ENCODE data around the gene LRFN3.
"Not testable (repeated sequence)": the region's sequence is repeated elsewhere in the genome, so short reads cannot be mapped to it uniquely, and the experiment has no call there.

LRFN3 gene

DNA sequence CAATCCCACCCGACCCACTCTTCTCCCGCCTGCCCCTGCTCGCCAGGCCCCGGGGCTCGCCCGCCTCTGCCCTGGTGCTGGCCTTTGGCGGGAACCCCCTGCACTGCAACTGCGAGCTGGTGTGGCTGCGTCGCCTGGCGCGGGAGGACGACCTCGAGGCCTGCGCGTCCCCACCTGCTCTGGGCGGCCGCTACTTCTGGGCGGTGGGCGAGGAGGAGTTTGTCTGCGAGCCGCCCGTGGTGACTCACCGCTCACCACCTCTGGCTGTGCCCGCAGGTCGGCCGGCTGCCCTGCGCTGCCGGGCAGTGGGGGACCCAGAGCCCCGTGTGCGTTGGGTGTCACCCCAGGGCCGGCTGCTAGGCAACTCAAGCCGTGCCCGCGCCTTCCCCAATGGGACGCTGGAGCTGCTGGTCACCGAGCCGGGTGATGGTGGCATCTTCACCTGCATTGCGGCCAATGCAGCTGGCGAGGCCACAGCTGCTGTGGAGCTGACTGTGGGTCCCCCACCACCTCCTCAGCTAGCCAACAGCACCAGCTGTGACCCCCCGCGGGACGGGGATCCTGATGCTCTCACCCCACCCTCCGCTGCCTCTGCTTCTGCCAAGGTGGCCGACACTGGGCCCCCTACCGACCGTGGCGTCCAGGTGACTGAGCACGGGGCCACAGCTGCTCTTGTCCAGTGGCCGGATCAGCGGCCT is 4.1 kb downstream of the LRFN3 start:
- no peak for DNase-seq

DNA sequence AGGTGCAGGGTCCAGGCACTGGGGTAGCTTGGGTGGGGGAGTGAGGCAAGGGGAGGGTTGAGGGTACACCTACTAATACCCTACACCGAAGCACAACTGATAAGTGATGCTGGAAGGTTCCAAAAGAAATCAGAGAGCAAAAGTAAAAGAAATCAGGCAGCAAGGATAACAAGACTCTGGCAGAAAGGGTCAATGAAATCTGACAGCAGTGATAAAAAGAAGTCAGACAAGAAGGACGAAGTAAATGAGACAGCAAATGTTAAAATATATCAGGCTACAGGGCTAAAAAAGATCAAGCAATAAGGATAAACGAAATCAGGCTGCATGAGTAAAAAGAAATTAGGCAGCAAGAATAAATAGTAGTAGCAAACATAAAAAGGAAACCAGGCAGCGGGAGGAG is 4.7 kb downstream of the LRFN3 start:
- no peak for DNase-seq

DNA sequence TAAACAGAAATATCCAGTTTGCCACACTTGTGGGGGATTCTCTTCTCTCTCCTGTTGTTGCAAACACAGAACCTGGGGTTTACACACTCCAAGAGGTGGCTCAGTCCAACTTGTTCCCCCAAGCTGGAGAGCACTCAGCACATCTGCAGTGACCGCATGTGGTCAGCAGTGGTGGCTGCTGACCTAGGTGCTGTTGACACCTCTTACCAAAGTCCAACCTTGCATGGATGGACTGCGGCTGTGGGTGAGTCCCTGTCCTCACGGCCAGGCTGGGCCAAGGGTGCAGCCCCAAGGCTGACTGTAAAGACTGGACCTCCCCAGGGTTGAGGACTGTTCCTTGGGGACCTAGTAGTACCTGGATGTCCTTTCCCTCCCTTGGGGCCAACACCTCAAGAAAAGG is 6.1 kb downstream of the LRFN3 start:
- DNase-seq, result no peak

DNA sequence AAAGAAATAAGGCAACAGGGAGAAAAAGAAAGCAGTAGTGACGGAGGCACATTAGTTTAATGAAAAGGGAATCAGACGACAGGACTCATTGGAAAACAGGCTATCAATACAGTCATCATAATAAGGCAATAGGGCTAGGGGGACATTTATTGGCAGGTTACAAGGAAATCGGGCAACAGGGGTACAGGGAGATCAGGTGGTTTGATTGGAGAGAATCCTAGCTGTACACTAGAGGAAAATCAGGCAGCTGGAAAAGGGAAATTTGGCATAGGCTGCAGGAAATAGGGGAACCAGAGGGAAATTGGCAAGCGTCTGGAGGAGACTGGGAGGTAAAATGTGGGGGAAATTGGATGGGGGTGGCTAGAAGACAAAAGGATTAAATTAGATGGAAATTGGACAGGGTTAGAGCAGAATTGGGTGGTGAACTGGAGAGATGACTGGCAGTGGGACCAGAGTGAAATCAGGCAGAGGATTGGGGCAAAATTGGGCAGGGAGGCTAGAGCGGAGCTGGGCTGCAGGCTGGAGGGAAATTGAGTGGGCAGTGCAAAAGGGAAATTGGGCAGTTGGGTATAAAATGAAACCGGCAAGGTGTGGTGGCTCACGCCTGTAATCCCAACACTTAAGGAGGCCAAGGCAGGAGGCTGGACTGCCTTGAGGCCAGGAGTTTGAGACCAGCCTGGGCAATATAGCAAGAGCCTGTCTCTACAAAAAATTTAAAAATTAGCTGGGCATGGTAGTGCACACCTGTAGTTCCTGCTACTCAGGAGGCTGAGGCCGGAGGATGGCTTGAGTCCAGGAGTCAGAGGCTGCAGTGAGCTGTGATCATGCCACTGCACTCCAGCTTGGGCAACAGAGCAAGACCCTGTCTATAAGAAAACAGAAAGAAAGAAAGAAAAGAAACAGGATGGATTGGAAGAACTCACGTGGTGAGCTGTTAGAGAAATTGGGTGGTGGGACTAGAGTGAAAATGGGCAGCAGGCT is 7.4 kb downstream of the LRFN3 start:
- no peak for DNase-seq

DNA sequence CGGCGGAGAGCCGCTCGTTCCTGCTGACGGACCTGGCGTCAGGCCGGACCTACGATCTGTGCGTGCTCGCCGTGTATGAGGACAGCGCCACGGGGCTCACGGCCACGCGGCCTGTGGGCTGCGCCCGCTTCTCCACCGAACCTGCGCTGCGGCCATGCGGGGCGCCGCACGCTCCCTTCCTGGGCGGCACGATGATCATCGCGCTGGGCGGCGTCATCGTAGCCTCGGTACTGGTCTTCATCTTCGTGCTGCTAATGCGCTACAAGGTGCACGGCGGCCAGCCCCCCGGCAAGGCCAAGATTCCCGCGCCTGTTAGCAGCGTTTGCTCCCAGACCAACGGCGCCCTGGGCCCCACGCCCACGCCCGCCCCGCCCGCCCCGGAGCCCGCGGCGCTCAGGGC is 8.4 kb downstream of the LRFN3 start:
- DNase-seq, result no peak

DNA sequence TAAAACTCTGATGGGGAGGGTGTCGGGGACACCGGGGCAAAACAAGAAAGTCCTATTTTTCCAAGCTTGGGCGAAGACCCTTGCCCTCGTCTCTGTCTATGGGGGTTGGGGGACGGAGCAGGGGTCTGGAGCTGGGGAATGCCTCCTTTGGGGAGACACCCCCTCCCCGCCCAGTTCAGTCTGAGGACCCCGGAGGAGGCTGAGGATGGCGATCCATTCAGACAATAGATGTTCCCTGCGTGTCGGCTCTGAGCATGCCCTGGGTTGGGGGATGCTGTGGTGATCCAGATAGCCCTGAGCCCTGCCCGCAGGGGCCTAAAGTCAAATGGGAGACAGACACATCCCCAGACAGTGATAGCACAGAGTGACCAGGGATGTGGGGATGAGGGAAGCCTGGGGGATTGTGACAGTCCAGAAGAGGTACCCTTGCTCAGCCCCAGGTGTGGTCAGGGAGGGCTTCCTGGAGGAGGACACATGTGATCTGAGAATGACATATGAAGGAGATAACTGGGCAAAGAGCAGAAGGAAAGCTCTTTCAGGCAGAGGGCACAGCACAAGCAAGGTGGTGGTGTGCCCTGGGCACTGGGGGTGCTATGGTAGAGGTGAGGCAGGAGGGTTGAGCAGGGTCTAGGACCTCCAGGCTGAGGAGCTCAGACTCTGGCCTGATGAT is 9.1 kb downstream of the LRFN3 start:
- DNase-seq, result no peak

DNA sequence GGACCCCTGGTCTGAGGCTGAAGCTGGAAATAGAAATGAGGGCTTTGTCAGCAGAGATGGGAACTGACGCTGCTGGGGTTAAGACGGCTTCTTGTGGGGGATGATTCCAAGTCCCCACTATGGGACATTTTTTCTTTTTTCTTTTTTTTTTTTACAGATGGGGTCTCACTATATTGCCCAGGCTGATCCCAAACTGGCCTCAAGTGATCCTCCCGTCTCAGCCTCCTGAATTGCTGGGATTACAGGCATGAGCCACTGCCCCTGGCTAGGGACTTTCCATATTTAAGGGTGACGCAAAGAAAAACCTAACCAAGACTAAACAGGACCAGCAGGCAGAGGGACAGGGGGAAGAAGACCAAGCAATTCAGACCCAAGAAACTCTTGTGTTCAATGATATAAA is 10.0 kb downstream of the LRFN3 start:
- no peak for DNase-seq

DNA sequence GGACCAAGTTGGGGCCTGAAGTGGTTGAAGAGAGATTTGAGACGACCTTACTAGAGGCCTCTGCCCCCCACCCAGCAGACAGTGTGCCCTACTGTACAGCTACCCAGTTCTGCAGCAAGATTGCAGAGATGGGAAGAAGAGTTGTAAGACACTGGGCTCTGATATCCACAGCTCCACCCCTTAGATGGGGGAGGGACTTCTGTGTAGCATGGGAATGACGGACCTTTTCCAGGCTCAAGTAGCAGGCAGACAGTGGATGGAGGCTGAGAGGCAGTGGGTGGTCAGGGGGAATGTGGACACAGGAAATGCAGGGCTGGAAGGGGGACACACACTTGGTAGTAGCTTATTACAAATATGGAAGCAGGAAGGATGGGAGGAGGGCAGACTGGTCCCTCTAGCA is 13.0 kb downstream of the LRFN3 start:
- DNase-seq, result no peak

DNA sequence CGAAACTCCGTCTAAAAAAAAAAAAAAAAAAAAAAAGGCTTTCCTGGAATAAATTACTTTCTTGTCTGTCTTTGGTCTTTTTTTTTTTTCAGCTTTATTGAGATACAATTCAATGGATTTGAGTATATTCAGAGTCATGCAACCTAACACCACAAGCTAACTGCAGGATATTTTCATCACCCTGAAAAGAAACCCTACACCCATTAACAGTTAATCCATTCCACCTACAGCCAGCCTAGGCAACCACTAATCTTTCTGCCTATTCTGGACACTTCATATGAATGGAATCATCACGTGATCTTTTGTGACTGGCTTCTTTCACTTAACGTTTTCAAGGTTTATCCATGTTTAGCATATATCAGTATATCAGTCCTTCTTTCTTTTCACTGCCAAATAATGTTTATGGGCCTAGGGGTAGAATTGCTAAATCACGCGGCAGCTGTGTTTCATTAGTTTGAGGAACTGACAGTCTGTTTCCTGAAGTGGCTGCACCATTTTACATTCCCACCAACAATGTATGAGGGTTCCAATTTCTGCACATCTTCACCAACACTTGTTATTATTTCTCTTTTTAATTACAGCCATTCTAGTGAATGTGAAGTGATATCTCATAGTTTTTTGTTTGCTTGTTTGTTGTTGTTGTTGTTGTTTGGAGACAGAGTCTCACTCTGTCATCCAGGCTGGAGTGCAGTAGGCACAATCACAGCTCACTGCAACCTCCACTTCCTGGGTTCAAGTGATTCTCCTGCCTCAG is 19.9 kb downstream of the LRFN3 start:
- DNase-seq, result no peak

DNA sequence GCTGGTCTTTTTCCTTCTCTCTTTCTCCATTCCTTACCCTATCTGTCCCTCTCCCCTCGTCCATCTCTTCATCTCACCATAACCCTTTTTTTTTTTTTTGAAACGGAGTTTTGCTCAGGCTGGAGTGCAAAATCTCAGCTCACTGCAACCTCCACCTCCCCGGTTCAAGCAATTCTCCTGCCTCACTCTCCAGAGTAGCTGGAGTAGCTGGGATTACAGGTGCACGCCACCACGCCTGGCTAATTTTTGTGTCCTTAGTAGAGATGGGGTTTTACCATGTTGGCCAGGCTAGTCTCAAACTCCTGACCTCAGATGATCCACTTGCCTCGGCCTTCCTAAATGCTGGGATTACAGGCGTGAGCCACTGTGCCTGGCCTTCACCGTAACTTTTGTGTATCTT is 21.2 kb downstream of the LRFN3 start:
- DNase-seq, result not testable (repeated sequence)

DNA sequence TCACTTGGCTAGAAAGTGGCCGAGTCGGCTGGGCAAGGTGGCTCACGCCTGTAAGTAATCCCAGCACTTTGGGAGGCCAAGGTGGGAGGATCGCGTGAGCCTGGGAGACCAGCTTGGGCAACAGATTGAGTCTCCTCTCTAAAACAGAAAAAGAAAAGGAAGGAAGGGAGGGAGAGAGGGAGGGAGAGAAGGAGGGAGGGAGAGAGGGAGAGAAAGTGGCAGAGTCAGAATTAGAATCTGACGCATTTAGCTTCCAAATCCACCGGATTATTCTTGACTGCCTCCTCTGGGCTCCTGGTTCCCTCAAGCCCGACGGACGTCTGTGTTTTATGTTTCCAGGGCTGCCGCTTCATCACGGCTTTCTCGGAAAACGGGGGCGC is 22.5 kb downstream of the LRFN3 start:
- no peak for DNase-seq

DNA sequence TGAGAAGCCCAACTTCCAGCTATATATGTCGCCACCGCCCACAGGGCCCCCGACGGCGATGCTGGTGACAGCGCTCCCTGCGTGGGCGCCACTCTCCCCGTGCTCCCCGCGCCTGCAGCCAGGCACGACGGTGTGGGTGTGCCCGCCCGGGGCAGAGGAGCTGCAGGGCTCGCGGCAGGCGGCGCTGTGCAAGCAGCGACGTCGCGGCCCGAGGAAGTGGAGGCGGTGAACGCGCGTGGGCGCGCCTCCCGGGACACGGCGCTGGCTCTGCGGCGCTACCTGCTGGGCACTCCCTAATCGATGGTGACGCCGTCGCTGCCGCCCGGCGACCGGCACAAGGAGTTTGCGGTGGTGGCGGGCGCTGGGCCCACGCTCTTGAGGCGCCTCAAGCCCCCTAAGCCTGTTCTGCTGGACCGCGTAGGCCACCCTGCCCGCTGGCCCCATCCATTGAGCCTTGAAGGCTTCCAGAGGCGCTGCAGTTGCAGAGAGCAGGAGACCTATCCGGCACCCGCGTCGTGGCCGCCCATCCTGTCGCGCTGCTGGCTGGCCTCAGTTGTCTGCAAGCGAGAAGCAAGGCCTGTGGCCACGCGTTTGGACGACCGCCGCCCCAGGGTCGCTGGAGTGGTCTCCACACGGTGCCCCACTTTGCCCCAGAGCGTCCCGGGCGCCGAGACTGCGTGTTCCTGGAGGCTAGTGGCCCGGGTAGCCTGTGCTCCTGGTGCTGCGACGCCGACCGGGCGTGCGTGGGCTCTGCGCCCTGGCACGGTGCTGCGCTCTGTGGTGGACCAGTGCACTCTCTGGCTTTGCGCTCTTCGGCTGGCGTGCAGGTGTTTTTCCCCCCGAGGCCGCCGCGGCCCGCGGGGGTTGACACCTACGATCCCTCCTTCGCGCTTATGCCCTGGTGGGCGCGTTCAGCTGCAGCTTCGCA is 23.1 kb downstream of the LRFN3 start:
- DNase-seq, result peak; percentile 86 to 91

DNA sequence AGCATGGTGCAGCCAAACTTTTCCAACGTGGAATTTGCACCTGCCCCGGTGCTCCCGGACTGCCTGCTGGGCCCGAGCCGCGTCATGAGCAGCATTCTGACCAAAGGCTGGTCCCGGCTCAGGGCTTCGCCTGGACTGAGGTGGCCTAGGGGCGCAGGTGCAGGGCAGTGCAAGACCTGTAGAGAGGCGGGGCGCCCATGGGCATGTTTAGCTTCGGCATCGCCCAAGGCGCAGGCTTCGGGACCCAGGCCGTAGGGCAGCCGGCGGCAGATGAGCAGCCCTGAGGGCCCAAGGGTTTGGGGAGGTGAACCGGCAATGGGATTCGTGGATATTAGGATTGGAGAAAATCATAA is 23.8 kb downstream of the LRFN3 start:
- no peak for DNase-seq

DNA sequence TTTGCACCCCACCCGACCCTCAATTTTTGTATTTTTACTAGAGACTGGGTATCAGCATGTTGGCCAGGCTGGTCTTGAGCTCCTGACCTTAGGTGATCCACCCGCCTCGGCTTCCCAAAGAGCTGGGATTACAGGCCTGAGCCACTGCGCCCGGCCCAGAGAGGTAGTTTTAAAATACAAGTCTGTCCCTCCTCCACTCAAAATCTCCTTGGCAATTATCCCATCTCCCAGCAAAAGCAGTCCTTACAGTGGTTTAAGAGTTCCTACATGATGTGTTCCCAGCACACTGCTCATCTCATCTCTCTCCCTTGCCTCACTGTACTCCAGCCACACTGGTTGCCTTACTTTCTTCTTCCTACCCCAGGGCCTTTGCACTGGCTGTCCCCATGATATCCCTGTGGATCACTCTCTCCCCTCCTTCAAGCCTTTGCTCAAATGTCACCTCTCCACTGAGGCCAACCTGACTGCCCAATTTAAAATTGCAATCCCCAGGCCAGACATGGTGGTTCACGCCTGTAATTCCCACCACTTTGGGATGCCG is 24.3 kb downstream of the LRFN3 start:
- no peak for DNase-seq

DNA sequence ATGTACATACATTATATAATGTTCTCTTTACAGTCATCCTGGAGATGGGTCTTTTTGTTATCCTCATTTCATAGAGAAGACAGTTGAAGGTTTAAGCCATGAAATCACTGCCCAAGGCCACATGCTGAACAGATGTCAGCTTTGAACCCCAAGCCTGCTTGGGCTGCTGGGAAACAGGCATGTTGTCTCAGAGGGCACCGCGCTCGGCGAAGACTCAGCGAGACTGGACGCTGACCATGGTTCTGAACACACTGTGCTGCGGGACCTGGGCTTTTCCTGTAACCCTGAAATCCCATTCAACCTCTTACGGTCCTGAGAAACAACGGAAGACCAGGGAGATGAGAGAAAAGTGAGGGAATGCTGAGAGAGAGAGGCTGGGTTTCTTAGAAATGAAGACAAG is 27.3 kb downstream of the LRFN3 start:
- peak in 1 of 2 experiments; percentile 29 for DNase-seq

DNA sequence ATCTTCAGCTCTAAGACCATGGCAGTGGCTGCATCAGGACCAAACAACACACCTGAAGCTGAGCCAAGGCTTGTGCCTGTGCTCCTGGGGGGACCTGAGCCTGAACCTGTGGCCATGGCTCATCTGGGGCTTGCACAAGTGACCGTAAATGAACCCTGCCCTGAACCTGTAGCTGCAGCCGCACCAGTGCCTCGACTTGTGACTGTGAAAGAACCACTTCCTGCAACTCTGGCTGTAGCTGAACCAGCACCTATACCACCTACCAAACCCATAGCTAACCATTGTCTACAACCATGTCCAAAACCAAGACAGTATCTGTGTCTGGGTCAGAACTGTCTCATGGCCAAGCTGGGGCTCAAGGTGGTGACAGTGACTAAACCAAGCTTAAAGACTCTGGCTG is 30.6 kb downstream of the LRFN3 start:
- DNase-seq, result no peak

DNA sequence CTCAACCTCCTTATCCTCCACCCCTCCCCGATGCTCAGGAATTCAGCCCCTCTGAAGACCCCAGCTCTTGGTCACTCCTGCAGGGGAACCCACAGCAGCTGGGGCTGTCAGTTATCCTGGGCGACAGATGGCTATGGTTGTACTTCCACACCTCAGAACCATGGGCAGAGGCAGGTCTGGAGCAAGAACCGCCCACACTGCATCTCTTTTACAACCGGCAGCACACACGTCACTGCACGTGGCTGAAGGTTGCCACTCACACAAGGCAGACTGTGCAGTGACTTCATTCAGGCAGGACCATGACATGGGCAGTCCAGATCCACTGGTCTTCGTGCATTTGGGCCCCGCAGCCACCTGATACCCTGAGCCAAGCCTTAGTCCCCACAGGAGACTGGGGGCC is 37.3 kb downstream of the LRFN3 start:
- no peak for DNase-seq

DNA sequence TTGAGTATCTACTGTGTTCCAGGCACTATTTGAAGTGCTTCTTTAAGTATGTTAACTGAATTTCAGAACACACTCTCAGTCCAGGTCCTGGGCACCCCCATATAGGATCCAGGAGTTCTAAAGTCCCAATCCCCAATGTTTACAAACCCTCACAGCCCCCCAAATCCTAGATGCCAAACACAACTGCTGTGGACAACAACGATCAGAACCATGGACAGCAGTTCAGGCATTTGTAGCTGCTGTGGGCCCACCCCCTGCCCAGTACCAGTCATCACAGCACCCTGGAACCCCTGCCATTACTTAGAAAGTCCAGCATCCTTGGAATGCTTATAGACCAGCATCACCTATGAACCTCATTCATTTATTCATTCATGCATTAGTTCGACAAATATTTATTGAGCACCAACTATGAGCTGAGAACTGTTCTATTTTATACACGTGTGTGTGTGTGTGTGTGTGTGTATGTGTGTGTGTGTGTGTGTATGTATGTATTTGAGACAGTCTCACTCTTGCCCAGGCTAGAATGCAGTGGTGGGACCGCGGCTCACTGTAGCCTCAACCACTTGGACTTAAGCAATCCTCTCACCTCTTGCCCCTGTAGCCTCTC is 39.5 kb downstream of the LRFN3 start:
- no peak for DNase-seq

DNA sequence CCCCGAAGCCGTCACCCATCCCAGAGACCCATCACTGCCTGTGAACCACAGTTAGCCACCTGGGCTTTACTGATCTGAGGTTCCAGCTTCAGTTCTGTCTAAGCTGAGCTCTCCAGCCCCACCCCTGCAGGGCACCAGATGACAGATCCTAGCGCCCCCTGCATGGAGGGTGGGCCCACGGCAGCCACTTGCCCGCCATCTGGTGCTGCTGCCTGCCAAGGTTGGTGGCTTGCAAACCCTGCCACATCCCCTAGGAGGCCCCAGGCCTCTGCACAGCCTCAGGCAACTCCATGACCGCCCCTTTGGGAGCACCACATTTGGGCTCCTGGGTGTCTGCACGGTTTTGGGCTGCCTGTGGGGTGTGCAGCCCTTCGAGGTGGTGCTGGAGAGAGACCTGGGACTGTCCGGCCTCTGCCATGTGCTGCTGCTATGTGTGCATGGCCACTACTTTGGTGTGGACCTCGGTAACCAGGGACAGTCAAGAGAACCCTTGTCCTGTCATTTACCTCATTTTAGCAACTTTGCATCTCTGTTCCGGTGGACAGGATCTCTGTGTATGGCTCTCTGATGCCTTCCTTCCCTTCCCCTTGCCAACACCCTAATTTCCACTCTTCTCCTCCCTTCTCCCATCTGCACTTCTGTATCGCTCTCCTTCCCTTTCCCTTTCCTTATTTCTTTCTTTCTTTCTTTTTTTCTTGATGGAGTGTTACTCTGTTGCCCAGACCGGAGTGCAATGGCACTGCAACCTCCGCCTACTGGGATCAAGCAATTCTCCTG is 41.5 kb downstream of the LRFN3 start:
- DNase-seq, result no peak

DNA sequence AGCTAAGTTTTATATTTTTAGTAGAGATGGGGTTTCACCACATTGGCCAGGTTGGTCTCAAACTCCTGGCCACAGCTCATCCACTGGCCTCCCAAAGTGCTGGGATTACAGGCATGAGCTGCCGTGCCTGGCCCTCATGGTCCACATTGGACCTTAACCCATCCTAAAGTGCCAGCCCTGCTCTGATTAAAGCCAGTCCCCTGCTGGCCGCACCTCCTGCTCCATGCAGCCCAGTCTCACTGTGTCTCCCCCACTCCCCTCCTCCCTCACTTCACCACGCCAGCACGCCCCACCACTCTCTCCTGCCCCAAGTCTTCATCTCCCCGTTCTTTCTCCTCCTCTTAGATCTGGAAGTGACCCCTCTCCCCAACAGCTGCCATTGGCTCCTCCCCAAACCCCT is 42.1 kb downstream of the LRFN3 start:
- no peak for DNase-seq

All from activated CD4-positive, alpha-beta T cell treated with anti-CD3 and anti-CD28 coated beads, Interleukin-2, amount 50 U/mL, for 4 hours (primary cell).